ENCODE data around the gene SLC24A3. TPM values are rescaled to one million over a fixed set of nuclear protein-coding genes. Genes with fewer than 3 reads are reported as not detected.

The SLC24A3 gene
- 2.0 TPM in 2 replicates for total RNA-seq (2014; rRNA removed; shearing (Covaris generic))

DNA sequence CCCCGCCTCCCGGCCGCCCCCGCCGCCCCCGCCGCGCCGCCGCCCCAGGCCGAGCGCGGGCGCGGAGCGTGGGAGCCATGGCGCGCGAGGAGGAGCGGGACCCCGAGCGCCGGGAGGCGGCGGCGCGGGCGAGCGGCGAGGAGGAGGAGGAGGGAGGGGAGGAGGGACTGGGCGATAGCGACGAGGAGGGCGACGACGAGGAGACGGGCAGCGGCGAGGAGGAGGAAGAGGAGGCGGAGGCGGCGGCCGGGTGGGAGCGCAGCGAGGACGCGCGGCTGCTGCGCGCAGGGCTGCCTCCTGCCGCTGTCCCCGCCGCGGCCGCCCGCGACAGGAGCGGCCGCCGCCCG lies at the start of gene SLC24A3:
TSS of gene SLC24A3 (plus strand) at position 174 of the 347 bp plus-strand sequence.

DNA sequence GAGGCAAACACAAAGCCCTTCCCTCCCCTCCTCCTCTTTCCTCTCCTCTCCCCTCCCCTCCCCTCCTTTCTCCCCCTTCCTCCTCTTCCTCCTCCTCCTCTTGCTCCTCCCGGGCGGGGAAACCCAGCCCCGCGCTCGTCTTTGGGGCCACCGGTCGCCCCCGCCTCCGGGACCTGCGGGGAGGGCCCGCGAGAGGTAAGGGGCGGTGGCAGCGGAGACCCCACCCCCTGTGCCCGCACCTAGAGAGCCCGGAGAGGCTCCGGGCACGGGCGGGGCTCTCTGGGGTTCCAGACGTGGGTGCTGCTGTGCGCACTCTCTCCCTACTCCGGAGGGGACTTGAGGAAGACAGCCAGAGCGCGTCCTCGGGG lies 545.7 kb downstream of the SLC24A3 start, which contains the start of gene RIN2:
TSS of gene RIN2 (plus strand) at position 126 of the 368 bp plus-strand sequence. CDS start 131,344 bp downstream, outside the sequence.

All from A375 (cell line).